ENCODE data around the gene HLX.

Gene HLX

GRCh38 chr1:220882061-220882891, 3.0 kb downstream of the HLX start:
- no peak for DNase-seq (ENCODE audit: low read depth)

- DNase-seq (ENCODE audit: low read depth): no peak
These were observed 5.1 kb downstream of the HLX start for GRCh38 chr1:220884109-220884980.

- no peak for DNase-seq (ENCODE audit: low read depth)
These were observed 6.0 kb downstream of the HLX start for GRCh38 chr1:220884981-220885918.

GRCh38 chr1:220885971-220886370, 6.7 kb downstream of the HLX start:
- DNase-seq (ENCODE audit: low read depth): no peak

GRCh38 chr1:220886470-220887201, 7.4 kb downstream of the HLX start:
- no peak for DNase-seq (ENCODE audit: low read depth)

GRCh38 chr1:220887202-220887519, 7.9 kb downstream of the HLX start:
- no peak for DNase-seq (ENCODE audit: low read depth)

GRCh38 chr1:220887520-220888416, 8.5 kb downstream of the HLX start:
- DNase-seq (ENCODE audit: low read depth): no peak

GRCh38 chr1:220888417-220888986, 9.3 kb downstream of the HLX start:
- no peak for DNase-seq (ENCODE audit: low read depth)

- no peak for DNase-seq (ENCODE audit: low read depth)
These were observed 10.1 kb downstream of the HLX start for GRCh38 chr1:220889333-220889732.

- DNase-seq (ENCODE audit: low read depth): no peak
These were observed 10.6 kb downstream of the HLX start for GRCh38 chr1:220889848-220890287.

- no peak for DNase-seq (ENCODE audit: low read depth)
These were observed 11.4 kb downstream of the HLX start for GRCh38 chr1:220890602-220891001.

GRCh38 chr1:220891224-220892085, 12.2 kb downstream of the HLX start:
- no peak for DNase-seq (ENCODE audit: low read depth)

- no peak for DNase-seq (ENCODE audit: low read depth)
These were observed 12.8 kb downstream of the HLX start for GRCh38 chr1:220892086-220892376.

GRCh38 chr1:220892997-220893700, 13.9 kb downstream of the HLX start:
- DNase-seq (ENCODE audit: low read depth): no peak

- no peak for DNase-seq (ENCODE audit: low read depth)
These were observed 14.4 kb downstream of the HLX start for GRCh38 chr1:220893701-220894024.

- no peak for DNase-seq (ENCODE audit: low read depth)
These were observed 15.0 kb downstream of the HLX start for GRCh38 chr1:220894025-220894923.

- no peak for DNase-seq (ENCODE audit: low read depth)
These were observed 15.6 kb downstream of the HLX start for GRCh38 chr1:220894924-220895256.

- no peak for DNase-seq (ENCODE audit: low read depth)
These were observed 16.2 kb downstream of the HLX start for GRCh38 chr1:220895412-220895946.

Measured in stimulated activated CD8-positive, alpha-beta memory T cell treated with anti-CD3 and anti-CD28 coated beads, Interleukin-15, amount 100 ng/mL, for 24 hours (primary cell).